Ovary (tissue), 3 donors: ENCODE measurements around the gene EPC2.

Experiments
- CTCF ChIP-seq, 3 donors: fragments of 450-650 bp in 2 of 3; fragments of 200-600 bp in 1 of 3; IDR thresholded peaks; one replicate each; pipeline versions ENCODE4 v1.5.1 to v1.8.0; 2016 to 2022; ENCODE audit warnings: antibody characterized with exemption in 3 of 3, mild to moderate bottlenecking in 1 of 3
- POLR2A ChIP-seq: fragments of 450-650 bp; IDR thresholded peaks from one replicate; pipeline ENCODE4 v1.6.1; 2017; ENCODE audit warnings: antibody characterized with exemption, mild to moderate bottlenecking, moderate library complexity
- donor health status: DM: no; HTN: no; CAD: no.

- TF ChIP-seq CTCF (IDR thresholded peaks at IDR 0.05) (no peak), POLR2A (no peak)
Observed at GRCh38 chr2:148638543-148638942, 6.0 kb upstream of the EPC2 start.
